Dendritic cell treated with granulocyte-macrophage colony-stimulating factor and Interleukin-4, amounts not matched to agents 40 ng/mL and 50 ng/mL, for 4 days (primary cell): ENCODE measurements around the gene PDGFRB.

Experiments used
- H3K27ac Mint-ChIP-seq: one replicate; pipeline ENCODE4 v1.8.0; 2022; ENCODE audit warnings: mild to moderate bottlenecking, mixed read lengths
- H3K27me3 Mint-ChIP-seq: one replicate; pipeline ENCODE4 v1.8.0; 2022; ENCODE audit warnings: mild to moderate bottlenecking, mixed read lengths
- H3K36me3 Mint-ChIP-seq: one replicate; pipeline ENCODE4 v1.8.0; 2022; ENCODE audit warnings: low read depth, mixed read lengths
- H3K4me1 Mint-ChIP-seq: one replicate; pipeline ENCODE4 v1.8.0; 2022; ENCODE audit warnings: low read depth, mixed read lengths
- H3K4me3 Mint-ChIP-seq: one replicate; pipeline ENCODE4 v1.8.0; 2022; ENCODE audit warnings: mild to moderate bottlenecking, moderate library complexity, mixed read lengths
- H3K9me3 Mint-ChIP-seq: one replicate; pipeline ENCODE4 v1.8.0; 2022; ENCODE audit warnings: mixed read lengths
- intact Hi-C: fragments of 100-400 bp; cut with micrococcal nuclease; formaldehyde crosslinking; loops from one replicate; pipeline ENCODE4 v1.15.0; 2022

PDGFRB gene

GRCh38 chr5:150120617-150121447, 34.8 kb downstream of the PDGFRB start:
- H3K4me1 Mint-ChIP-seq: peaks cover 68% of the 10 kb centered on the region
- H3K27ac Mint-ChIP-seq: peak overlapping the region; percentile 60
- H3K36me3 Mint-ChIP-seq: no peaks in the 10 kb centered on the region
- no peaks in the 10 kb centered on the region for H3K27me3 Mint-ChIP-seq
- intact Hi-C loops: loop anchor here (5.0 kb wide), 2 partner anchors 39 to 119 kb away; partner anchors contain the start of genes HMGXB3 and TIGD6
- H3K4me3 Mint-ChIP-seq: no peak overlapping the region
- no peaks in the 10 kb centered on the region for H3K9me3 Mint-ChIP-seq

- Mint-ChIP-seq H3K36me3 (no peaks in the 10 kb centered on the region), H3K27ac (no peak overlapping the region), H3K27me3 (peaks cover 3% of the 10 kb centered on the region), H3K4me3 (no peak overlapping the region), H3K4me1 (peaks cover 73% of the 10 kb centered on the region), H3K9me3 (no peaks in the 10 kb centered on the region)
- intact Hi-C loops: loop anchor here (5.0 kb wide), 2 partner anchors 38 to 118 kb away; partner anchors contain the start of genes HMGXB3 and TIGD6
These were observed 35.6 kb downstream of the PDGFRB start for GRCh38 chr5:150120062-150120441.

GRCh38 chr5:150119421-150120061, 36.1 kb downstream of the PDGFRB start:
- H3K27ac Mint-ChIP-seq: no peak overlapping the region
- H3K9me3 Mint-ChIP-seq: no peaks in the 10 kb centered on the region
- intact Hi-C loops: loop anchor here (5.0 kb wide), 3 partner anchors 37 to 117 kb away; partner anchors contain the start of genes HMGXB3 and TIGD6
- H3K4me1 Mint-ChIP-seq: peaks cover 71% of the 10 kb centered on the region
- peaks cover 3% of the 10 kb centered on the region for H3K27me3 Mint-ChIP-seq
- no peak overlapping the region for H3K4me3 Mint-ChIP-seq
- H3K36me3 Mint-ChIP-seq: no peaks in the 10 kb centered on the region

- H3K27me3 Mint-ChIP-seq: peaks cover 3% of the 10 kb centered on the region
- peak overlapping the region; percentile 32 for H3K27ac Mint-ChIP-seq
- H3K36me3 Mint-ChIP-seq: no peaks in the 10 kb centered on the region
- H3K4me1 Mint-ChIP-seq: peaks cover 64% of the 10 kb centered on the region
- intact Hi-C loops: loop anchor here (5.0 kb wide), 1 partner anchor 66 kb away; no protein-coding TSS in a partner anchor
- H3K4me3 Mint-ChIP-seq: no peak overlapping the region
- no peaks in the 10 kb centered on the region for H3K9me3 Mint-ChIP-seq
These were observed 37.0 kb downstream of the PDGFRB start for GRCh38 chr5:150118561-150119229.

- H3K4me1 Mint-ChIP-seq: peaks cover 66% of the 10 kb centered on the region
- H3K36me3 Mint-ChIP-seq: no peaks in the 10 kb centered on the region
- intact Hi-C loops: loop anchor here (5.0 kb wide), 1 partner anchor 66 kb away; no protein-coding TSS in a partner anchor
- no peak overlapping the region for H3K4me3 Mint-ChIP-seq
- peak overlapping the region; percentile 32 for H3K27ac Mint-ChIP-seq
- H3K9me3 Mint-ChIP-seq: no peaks in the 10 kb centered on the region
- peaks cover 3% of the 10 kb centered on the region for H3K27me3 Mint-ChIP-seq
These were observed 37.6 kb downstream of the PDGFRB start for GRCh38 chr5:150117945-150118560.

- Mint-ChIP-seq H3K36me3 (no peaks in the 10 kb centered on the region), H3K27me3 (peaks cover 3% of the 10 kb centered on the region), H3K4me3 (no peak overlapping the region), H3K9me3 (no peaks in the 10 kb centered on the region), H3K4me1 (peaks cover 66% of the 10 kb centered on the region), H3K27ac (no peak overlapping the region)
- intact Hi-C loops: loop anchor here (5.0 kb wide), 1 partner anchor 65 kb away; no protein-coding TSS in a partner anchor
These were observed 38.8 kb downstream of the PDGFRB start for GRCh38 chr5:150116667-150117400.

- H3K27ac Mint-ChIP-seq: no peak overlapping the region
- peaks cover 3% of the 10 kb centered on the region for H3K27me3 Mint-ChIP-seq
- no peaks in the 10 kb centered on the region for H3K36me3 Mint-ChIP-seq
- H3K4me3 Mint-ChIP-seq: no peak overlapping the region
- H3K9me3 Mint-ChIP-seq: no peaks in the 10 kb centered on the region
- intact Hi-C loops: loop anchor here (5.0 kb wide), 1 partner anchor 63 kb away; no protein-coding TSS in a partner anchor
- H3K4me1 Mint-ChIP-seq: peaks cover 71% of the 10 kb centered on the region
These were observed 40.8 kb downstream of the PDGFRB start for GRCh38 chr5:150114773-150115408.

GRCh38 chr5:150114102-150114641, 41.5 kb downstream of the PDGFRB start:
- no peaks in the 10 kb centered on the region for H3K36me3 Mint-ChIP-seq
- peaks cover 70% of the 10 kb centered on the region for H3K4me1 Mint-ChIP-seq
- intact Hi-C loops: no loop called here
- H3K9me3 Mint-ChIP-seq: no peaks in the 10 kb centered on the region
- peaks cover 3% of the 10 kb centered on the region for H3K27me3 Mint-ChIP-seq
- no peak overlapping the region for H3K4me3 Mint-ChIP-seq
- no peak overlapping the region for H3K27ac Mint-ChIP-seq

GRCh38 chr5:150113047-150113744, 42.4 kb downstream of the PDGFRB start:
- no peaks in the 10 kb centered on the region for H3K36me3 Mint-ChIP-seq
- intact Hi-C loops: no loop called here
- peaks cover 71% of the 10 kb centered on the region for H3K4me1 Mint-ChIP-seq
- peaks cover 3% of the 10 kb centered on the region for H3K27me3 Mint-ChIP-seq
- peak overlapping the region; percentile 36 for H3K27ac Mint-ChIP-seq
- no peaks in the 10 kb centered on the region for H3K9me3 Mint-ChIP-seq
- no peak overlapping the region for H3K4me3 Mint-ChIP-seq

GRCh38 chr5:150112201-150113046, 43.2 kb downstream of the PDGFRB start:
- H3K4me1 Mint-ChIP-seq: peaks cover 74% of the 10 kb centered on the region

GRCh38 chr5:150111122-150111521, 44.5 kb downstream of the PDGFRB start:
- no peak overlapping the region for H3K27ac Mint-ChIP-seq
- intact Hi-C loops: no loop called here
- H3K4me3 Mint-ChIP-seq: no peak overlapping the region

More at GRCh38 chr5:150112201-150113046, 43.2 kb downstream of the PDGFRB start:
- no peaks in the 10 kb centered on the region for H3K36me3 Mint-ChIP-seq
- no peak overlapping the region for H3K4me3 Mint-ChIP-seq
- H3K9me3 Mint-ChIP-seq: no peaks in the 10 kb centered on the region
- intact Hi-C loops: no loop called here
- H3K27me3 Mint-ChIP-seq: peaks cover 3% of the 10 kb centered on the region
- H3K27ac Mint-ChIP-seq: peak overlapping the region; percentile 36

More at GRCh38 chr5:150111122-150111521, 44.5 kb downstream of the PDGFRB start:
- Mint-ChIP-seq H3K36me3 (no peaks in the 10 kb centered on the region), H3K9me3 (no peaks in the 10 kb centered on the region), H3K27me3 (peaks cover 3% of the 10 kb centered on the region), H3K4me1 (peaks cover 78% of the 10 kb centered on the region)
